NCI-H2107 treated with DMSO at 0.1 percent for 48 hours (cell line): ENCODE data around the gene NTS.

Experiments used
- DNase-seq: peaks from one replicate; lab custom pipeline; 2025; ENCODE audit not compliant: unreplicated experiment; lab: John Stamatoyannopoulos, UW

The NTS gene

GRCh38 chr12:85920324-85920947 is 46.3 kb downstream of the NTS start:
- DNase-seq = peak; percentile 20

GRCh38 chr12:85923767-85924331 is 49.8 kb downstream of the NTS start:
- DNase-seq = no peak

- no peak for DNase-seq
Measured at GRCh38 chr12:85927166-85927565, 53.1 kb downstream of the NTS start.
